ENCODE results near the gene RNF44. TPM values are rescaled to one million over a fixed set of nuclear protein-coding genes. Genes with fewer than 3 reads are reported as not detected.

Gene RNF44
- 10 to 100 TPM; 83.3 to 88.3 TPM for total RNA-seq

DNA sequence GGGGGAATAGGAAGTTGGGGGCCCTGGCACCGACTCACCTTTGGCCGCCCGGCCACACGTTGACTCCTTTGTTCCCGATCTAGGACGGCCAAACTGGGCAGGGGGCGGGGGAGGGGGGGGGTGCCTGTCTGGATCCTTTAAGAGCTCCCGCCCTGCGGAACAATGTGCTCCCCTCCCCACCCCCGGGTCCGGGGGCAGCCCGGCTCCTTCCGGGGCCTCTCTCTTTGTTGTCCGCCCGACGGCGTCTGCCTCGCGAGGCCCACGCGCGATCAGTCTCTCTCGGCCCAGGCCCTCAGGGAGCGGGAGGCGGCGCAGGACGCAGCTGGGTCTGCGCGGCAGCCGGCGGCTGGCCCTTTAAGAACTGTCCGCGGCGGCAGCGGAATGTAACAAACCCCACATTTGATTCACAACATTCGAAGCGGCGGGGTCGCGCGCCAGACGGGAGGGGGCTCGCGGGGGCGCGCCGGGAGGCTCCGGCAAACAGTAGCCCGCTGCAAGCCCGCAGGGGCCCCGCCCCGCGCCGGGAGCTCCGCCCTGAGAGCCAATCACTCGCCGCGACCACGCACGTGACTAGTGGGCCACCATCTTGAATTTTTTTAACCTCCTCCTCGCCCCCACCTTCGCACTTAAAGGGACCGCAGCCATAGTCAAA, at the start of gene RNF44:
RNF44 (minus strand) TSS at position 501 of the 652 bp plus-strand sequence. CDS start 4,930 bp downstream, outside the sequence.
- peaks cover 67% of the 10 kb centered on the region for H3K4me1 Mint-ChIP-seq (ENCODE audit: low read depth)
- DNase-seq = peak; percentile 99
- H3K36me3 Mint-ChIP-seq (ENCODE audit: low read depth) = peaks cover 15% of the 10 kb centered on the region
- peak within 1 kb of the TSS; percentile 93 for H3K27ac Mint-ChIP-seq
- CTCF ChIA-PET = no interaction called here
- peak within 1 kb of the TSS; percentile 87 for H3K4me3 Mint-ChIP-seq
- intact Hi-C loops (cut with micrococcal nuclease) = loop anchor here (1.0 to 5.0 kb wide), 10 partner anchors 110 to 1020 kb away; partner anchors contain the start of genes GRK6, HIGD2A, KIAA1191 and MXD3
- H3K9me3 Mint-ChIP-seq = no peaks in the 10 kb centered on the region
- H3K27me3 Mint-ChIP-seq (ENCODE audit: low read depth) = no peaks in the 10 kb centered on the region

DNA sequence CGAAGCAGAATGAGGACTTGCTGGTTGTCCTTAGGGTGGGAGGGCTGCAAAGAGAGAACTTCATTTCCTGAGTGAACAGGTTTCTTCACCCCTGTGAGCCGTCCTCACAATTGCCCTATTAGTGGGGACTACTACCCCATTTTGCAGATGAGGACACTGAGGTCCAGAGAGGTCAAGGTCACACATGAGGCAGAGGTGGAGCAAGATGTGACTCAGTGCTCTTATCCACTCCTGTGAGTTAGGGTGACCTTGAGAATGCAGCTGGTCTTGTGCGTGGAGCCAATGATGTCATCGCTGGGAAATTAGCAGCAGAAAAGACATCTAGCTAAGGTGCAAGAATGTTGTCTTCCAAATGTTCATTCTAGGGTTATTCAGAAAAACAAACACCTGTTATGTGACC, 45.9 kb upstream of the RNF44 start:
- Mint-ChIP-seq H3K36me3 (ENCODE audit: low read depth) (no peaks in the 10 kb centered on the region), H3K27ac (no peak overlapping the region), H3K27me3 (ENCODE audit: low read depth) (no peaks in the 10 kb centered on the region), H3K4me1 (ENCODE audit: low read depth) (no peaks in the 10 kb centered on the region), H3K9me3 (peaks cover 4% of the 10 kb centered on the region), H3K4me3 (no peak overlapping the region)
- intact Hi-C loops (cut with micrococcal nuclease) = no loop called here
- no peak for DNase-seq
- CTCF ChIA-PET = interaction anchor here (0.8 to 1.0 kb wide), 2 partner anchors 71 to 78 kb away, joined by 3 read pairs; no protein-coding TSS in a partner anchor

DNA sequence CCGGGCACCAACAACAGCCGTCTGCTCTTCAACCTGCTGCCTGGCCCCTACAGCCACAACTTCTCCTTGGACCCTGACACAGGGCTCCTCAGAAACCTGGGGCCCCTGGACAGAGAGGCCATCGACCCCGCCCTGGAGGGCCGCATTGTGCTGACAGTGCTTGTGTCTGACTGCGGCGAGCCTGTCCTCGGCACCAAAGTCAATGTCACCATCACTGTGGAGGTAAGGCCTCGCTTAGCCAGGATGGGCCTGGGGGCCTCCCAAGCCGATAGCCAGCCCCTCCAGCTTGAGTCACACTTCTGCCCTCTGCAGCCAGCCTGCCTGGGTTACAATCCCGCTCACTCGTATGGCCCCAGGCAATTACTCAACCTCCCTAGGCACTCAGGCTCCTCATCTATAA, 44.2 kb upstream of the RNF44 start:
- CTCF ChIA-PET = interaction anchor here (1.4 kb wide), 1 partner anchor 8 kb away, joined by 4 read pairs; no protein-coding TSS in a partner anchor

DNA sequence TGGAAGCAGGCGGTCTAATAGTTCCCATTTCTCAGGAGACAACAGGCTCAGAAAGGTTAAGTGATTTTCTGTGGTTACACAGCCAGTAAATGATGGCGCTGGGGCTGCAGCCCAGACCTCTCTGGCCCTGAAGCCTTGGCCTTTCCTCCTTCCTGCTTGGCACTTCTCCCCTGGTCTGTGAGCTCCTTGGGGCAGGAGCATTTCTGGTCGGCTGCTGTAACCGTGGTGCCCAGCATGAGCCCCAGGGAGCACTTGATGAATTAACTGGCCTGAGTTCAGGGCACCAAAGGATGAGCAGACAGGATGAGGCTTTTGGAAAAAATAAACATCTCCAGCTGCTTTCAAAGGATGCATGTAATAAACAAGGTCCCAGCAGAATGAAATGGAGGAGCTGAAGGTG, 42.1 kb upstream of the RNF44 start:
- CTCF ChIA-PET = interaction anchor here (1.2 to 2.3 kb wide), 2 partner anchors 11 to 80 kb away, joined by 3 to 9 read pairs; no protein-coding TSS in a partner anchor
- intact Hi-C loops (cut with micrococcal nuclease) = no loop called here
- H3K4me1 Mint-ChIP-seq (ENCODE audit: low read depth) = no peaks in the 10 kb centered on the region
- no peaks in the 10 kb centered on the region for H3K27me3 Mint-ChIP-seq (ENCODE audit: low read depth)
- H3K27ac Mint-ChIP-seq = no peak overlapping the region
- no peak overlapping the region for H3K4me3 Mint-ChIP-seq
- H3K36me3 Mint-ChIP-seq (ENCODE audit: low read depth) = no peaks in the 10 kb centered on the region
- DNase-seq = no peak
- H3K9me3 Mint-ChIP-seq = no peaks in the 10 kb centered on the region

More for the DNA sequence above, 44.2 kb upstream of the RNF44 start:
- no peaks in the 10 kb centered on the region for H3K36me3 Mint-ChIP-seq (ENCODE audit: low read depth)
- H3K27ac Mint-ChIP-seq = no peak overlapping the region
- peaks cover 4% of the 10 kb centered on the region for H3K9me3 Mint-ChIP-seq
- H3K4me3 Mint-ChIP-seq = no peak overlapping the region
- DNase-seq = no peak
- intact Hi-C loops (cut with micrococcal nuclease) = no loop called here
- no peaks in the 10 kb centered on the region for H3K4me1 Mint-ChIP-seq (ENCODE audit: low read depth)
- H3K27me3 Mint-ChIP-seq (ENCODE audit: low read depth) = no peaks in the 10 kb centered on the region

DNA sequence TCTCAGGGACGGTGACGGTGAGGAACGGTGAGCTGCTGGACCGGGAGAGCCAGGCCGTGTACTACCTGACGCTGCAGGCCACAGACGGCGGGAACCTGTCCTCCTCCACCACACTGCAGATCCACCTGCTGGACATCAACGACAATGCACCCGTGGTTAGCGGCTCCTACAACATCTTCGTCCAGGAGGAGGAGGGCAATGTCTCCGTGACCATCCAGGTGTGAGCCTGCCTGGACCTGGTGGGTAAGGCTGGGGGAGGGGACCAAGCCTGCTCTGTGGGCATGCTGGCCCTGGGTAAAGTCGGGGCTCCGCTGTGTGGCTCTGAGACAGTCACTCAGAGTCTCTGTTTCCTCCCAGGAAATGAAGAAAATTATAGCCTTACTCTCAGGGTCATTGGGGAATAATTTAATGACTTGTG, 41.2 kb upstream of the RNF44 start:
- Mint-ChIP-seq H3K9me3 (no peaks in the 10 kb centered on the region), H3K27me3 (ENCODE audit: low read depth) (no peaks in the 10 kb centered on the region), H3K4me1 (ENCODE audit: low read depth) (peaks cover 3% of the 10 kb centered on the region), H3K27ac (no peak overlapping the region), H3K36me3 (ENCODE audit: low read depth) (no peaks in the 10 kb centered on the region), H3K4me3 (no peak overlapping the region)
- CTCF ChIA-PET = interaction anchor here (0.6 to 2.3 kb wide), 6 partner anchors 19 to 391 kb away, joined by 3 to 9 read pairs (median 4); no protein-coding TSS in a partner anchor
- intact Hi-C loops (cut with micrococcal nuclease) = no loop called here
- DNase-seq = peak; percentile 57

DNA sequence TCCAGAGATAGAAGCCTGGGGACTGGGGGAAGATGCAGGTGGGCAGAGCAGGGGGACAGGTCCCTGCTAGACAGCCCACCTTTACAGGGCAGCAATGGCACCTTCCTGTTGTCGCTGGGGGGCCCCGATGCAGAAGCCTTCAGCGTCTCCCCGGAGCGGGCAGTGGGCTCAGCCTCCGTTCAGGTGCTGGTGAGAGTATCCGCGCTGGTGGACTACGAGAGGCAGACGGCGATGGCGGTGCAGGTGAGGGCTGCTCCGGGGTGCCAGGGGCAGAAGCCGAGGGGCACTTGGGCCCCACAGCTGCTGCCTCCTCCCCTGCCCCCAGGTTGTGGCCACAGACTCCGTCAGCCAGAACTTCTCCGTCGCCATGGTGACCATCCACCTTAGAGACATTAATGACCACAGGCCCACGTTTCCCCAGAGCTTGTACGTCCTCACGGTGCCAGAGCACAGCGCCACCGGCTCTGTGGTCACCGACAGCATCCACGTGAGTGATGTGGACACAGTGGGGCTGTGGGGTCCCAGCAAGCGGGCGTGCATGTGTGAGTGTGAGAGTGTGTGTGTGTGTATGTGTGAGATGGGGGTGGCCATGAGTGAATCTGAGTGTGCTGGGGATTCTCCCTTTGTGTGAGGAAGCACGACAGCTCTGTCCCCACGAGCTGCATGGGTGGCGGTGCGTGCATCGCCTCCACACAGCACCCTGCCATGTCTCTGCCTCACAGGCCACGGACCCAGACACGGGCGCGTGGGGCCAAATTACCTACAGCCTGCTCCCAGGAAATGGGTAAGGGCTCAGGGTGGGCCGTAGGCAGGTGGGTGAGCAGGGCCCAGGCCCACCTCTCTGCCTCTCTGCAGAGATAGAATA, 40.3 kb upstream of the RNF44 start:
- intact Hi-C loops (cut with micrococcal nuclease) = no loop called here
- Mint-ChIP-seq H3K27ac (no peak overlapping the region), H3K27me3 (ENCODE audit: low read depth) (no peaks in the 10 kb centered on the region), H3K4me1 (ENCODE audit: low read depth) (peaks cover 3% of the 10 kb centered on the region), H3K9me3 (no peaks in the 10 kb centered on the region), H3K36me3 (ENCODE audit: low read depth) (no peaks in the 10 kb centered on the region), H3K4me3 (no peak overlapping the region)
- DNase-seq = no peak
- CTCF ChIA-PET = interaction anchor here (0.6 to 2.3 kb wide), 4 partner anchors 19 to 392 kb away, joined by 3 to 9 read pairs (median 6); no protein-coding TSS in a partner anchor

DNA sequence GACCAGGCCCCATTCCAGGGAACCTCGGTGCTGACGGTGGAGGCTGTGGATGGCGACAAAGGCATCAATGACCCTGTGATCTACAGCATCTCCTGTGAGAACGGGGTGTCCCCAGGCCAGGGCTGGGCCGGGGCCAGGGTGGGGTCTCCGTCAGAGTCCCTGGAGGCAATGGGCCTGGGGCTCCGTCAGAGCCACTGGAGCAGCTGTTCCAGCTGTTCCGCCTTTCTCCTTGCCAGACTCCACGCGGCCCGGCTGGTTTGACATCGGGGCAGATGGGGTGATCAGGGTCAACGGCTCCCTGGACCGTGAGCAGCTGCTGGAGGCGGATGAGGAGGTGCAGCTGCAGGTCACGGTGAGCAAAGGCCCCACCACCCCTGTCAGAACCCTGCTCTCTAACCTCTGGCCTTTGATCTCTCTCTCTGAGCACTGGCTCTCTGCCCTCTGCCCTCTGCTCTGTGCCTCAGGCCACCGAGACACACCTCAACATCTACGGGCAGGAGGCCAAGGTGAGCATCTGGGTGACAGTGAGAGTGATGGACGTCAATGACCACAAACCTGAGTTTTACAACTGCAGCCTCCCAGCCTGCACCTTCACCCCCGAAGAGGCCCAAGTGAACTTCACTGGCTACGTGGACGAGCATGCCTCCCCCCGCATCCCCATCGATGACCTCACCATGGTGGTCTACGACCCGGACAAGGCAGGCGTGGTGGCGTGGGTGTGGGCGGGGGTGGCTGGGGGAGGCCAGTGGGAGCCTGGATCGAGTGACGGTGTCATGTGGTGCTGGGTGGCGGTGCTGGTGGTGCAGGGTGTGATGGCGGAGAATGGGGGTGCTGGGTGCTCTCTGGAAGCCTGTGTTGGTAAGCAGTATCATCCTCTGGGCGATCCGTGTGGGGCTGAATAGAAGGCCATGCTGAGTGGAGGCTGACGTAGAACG, 38.6 kb upstream of the RNF44 start:
- H3K36me3 Mint-ChIP-seq (ENCODE audit: low read depth) = no peaks in the 10 kb centered on the region
- DNase-seq = no peak
- intact Hi-C loops (cut with micrococcal nuclease) = no loop called here
- H3K9me3 Mint-ChIP-seq = no peaks in the 10 kb centered on the region
- peaks cover 3% of the 10 kb centered on the region for H3K4me1 Mint-ChIP-seq (ENCODE audit: low read depth)
- CTCF ChIA-PET = interaction anchor here (0.6 to 1.8 kb wide), 3 partner anchors 21 to 374 kb away, joined by 4 to 6 read pairs (median 5); no protein-coding TSS in a partner anchor
- H3K27me3 Mint-ChIP-seq (ENCODE audit: low read depth) = no peaks in the 10 kb centered on the region
- no peak overlapping the region for H3K27ac Mint-ChIP-seq
- H3K4me3 Mint-ChIP-seq = no peak overlapping the region

DNA sequence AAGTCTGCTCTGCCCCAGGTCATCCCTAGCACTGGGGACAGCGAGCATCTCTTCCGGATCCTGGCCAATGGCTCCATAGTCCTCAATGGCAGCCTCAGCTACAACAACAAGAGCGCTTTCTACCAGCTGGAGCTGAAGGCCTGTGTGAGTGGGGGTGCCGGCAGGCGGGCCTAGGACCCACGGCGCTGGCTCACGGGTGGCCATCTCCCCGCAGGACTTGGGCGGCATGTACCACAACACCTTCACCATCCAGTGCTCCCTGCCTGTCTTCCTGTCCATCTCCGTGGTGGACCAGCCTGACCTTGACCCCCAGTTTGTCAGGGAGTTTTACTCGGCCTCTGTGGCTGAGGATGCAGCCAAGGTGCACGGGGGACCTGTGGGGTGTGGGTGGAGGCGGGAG, 37.9 kb upstream of the RNF44 start:
- no peak for DNase-seq

DNA sequence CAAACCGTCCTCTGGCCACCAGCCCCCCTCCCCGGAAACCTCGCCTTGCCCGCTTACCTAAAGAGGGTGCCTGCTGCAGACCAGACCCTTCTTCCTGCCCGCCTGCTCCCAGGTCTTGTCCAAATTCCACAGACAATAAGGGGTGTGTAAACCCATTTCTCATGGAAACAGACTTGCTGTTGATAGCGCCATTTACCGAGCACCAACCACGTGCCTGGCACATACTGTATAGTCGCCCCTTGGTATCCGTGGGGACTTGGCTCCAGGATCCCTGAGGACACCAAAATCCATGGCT, 37.0 kb upstream of the RNF44 start:
- no peaks in the 10 kb centered on the region for H3K9me3 Mint-ChIP-seq
- H3K27me3 Mint-ChIP-seq (ENCODE audit: low read depth) = no peaks in the 10 kb centered on the region
- no peak overlapping the region for H3K27ac Mint-ChIP-seq
- no peaks in the 10 kb centered on the region for H3K36me3 Mint-ChIP-seq (ENCODE audit: low read depth)
- intact Hi-C loops (cut with micrococcal nuclease) = loop anchor here (1.0 kb wide), 2 partner anchors 45 to 73 kb away; partner anchors contain the start of gene TSPAN17
- CTCF ChIA-PET = interaction anchor here (0.6 to 2.6 kb wide), 18 partner anchors 8 to 844 kb away, joined by 3 to 19 read pairs (median 4); partner anchors contain the start of genes EIF4E1B and SNCB
- H3K4me1 Mint-ChIP-seq (ENCODE audit: low read depth) = peaks cover 3% of the 10 kb centered on the region
- no peak overlapping the region for H3K4me3 Mint-ChIP-seq
- no peak for DNase-seq

More for the DNA sequence above, 37.9 kb upstream of the RNF44 start:
- CTCF ChIA-PET = interaction anchor here (1.0 to 1.8 kb wide), 3 partner anchors 13 to 86 kb away, joined by 3 to 5 read pairs (median 4); no protein-coding TSS in a partner anchor
- H3K27me3 Mint-ChIP-seq (ENCODE audit: low read depth) = no peaks in the 10 kb centered on the region
- H3K9me3 Mint-ChIP-seq = no peaks in the 10 kb centered on the region
- H3K27ac Mint-ChIP-seq = no peak overlapping the region
- H3K36me3 Mint-ChIP-seq (ENCODE audit: low read depth) = no peaks in the 10 kb centered on the region
- H3K4me3 Mint-ChIP-seq = no peak overlapping the region
- H3K4me1 Mint-ChIP-seq (ENCODE audit: low read depth) = peaks cover 3% of the 10 kb centered on the region
- intact Hi-C loops (cut with micrococcal nuclease) = no loop called here

DNA sequence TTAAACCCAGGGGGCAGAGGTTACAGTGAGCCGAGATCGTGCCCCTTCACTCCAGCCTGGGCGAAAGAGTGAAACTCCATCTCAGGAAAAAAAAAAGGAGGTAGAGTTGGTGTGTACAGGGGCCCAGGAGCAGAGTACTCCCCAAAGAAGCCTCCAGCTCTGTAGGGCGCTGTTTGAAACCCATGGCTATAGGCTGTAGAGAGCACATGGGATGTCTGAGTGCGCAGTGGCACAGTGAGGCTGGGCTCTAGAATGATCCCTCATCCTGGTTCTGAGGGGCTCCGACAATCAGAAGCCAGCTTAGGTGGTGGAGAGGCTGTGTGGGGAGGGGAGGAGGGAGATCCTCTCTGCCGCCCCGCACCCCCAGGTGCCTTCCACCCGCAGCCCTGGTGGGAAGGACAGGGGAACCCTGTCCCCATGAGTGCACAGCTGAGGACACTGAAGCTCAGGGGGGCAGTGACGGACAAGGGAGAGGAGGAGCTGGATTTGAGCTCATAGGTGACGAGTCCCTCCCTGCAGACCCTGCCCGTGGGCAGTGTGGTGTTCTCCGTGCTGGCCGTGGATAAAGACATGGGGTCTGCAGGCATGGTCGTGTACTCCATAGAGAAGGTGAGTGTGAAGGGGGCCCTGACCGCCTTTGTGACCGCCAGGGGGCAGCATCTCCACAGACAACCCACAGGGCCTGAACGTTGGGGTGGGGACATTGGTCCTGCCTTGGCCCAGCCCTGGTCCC, 36.5 kb upstream of the RNF44 start:
- H3K27ac Mint-ChIP-seq = no peak overlapping the region
- H3K9me3 Mint-ChIP-seq = no peaks in the 10 kb centered on the region
- CTCF ChIA-PET = interaction anchor here (0.6 to 2.6 kb wide), 28 partner anchors 8 to 844 kb away, joined by 3 to 19 read pairs (median 3); partner anchors contain the start of genes CDHR2, EIF4E1B, KIAA1191 and SNCB
- no peak overlapping the region for H3K4me3 Mint-ChIP-seq
- peak; percentile 81 for DNase-seq
- H3K36me3 Mint-ChIP-seq (ENCODE audit: low read depth) = no peaks in the 10 kb centered on the region
- peaks cover 3% of the 10 kb centered on the region for H3K4me1 Mint-ChIP-seq (ENCODE audit: low read depth)
- intact Hi-C loops (cut with micrococcal nuclease) = loop anchor here (1.0 kb wide), 2 partner anchors 46 to 74 kb away; partner anchors contain the start of gene TSPAN17
- H3K27me3 Mint-ChIP-seq (ENCODE audit: low read depth) = no peaks in the 10 kb centered on the region

DNA sequence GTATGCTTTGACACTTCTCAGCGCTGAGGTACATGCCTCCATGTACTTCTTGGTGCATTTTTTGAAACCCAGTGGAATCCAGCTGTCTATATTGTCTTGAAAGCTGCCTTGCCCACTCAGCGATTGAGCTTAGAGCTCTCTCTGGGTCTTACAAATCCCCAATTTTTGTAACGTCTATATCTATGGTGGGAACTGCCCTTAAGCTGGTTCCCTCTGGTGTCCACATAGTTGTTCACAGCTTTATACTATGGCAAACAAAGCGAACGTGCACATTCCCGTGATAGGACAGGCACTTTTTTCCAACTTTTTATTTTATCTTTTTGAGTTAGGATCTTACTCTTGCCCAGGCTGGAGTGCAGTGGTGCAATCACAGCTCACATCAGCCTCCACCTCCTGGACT, 32.8 kb upstream of the RNF44 start:
- Mint-ChIP-seq H3K27me3 (ENCODE audit: low read depth) (no peaks in the 10 kb centered on the region), H3K36me3 (ENCODE audit: low read depth) (no peaks in the 10 kb centered on the region), H3K27ac (no peak overlapping the region), H3K9me3 (no peaks in the 10 kb centered on the region), H3K4me3 (no peak overlapping the region), H3K4me1 (ENCODE audit: low read depth) (peaks cover 3% of the 10 kb centered on the region)
- DNase-seq = no peak
- intact Hi-C loops (cut with micrococcal nuclease) = no loop called here
- CTCF ChIA-PET = interaction anchor here (0.6 to 0.8 kb wide), 5 partner anchors 59 to 692 kb away, joined by 3 to 5 read pairs (median 3); no protein-coding TSS in a partner anchor

All from activated naive CD4-positive, alpha-beta T cell treated with anti-CD3 and anti-CD28 coated beads for 36 hours (primary cell).